SHP77 treated with DMSO at 0.1 percent for 48 hours (cell line): ENCODE data around the gene TM4SF5.

Experiments
- DNase-seq: peaks from one replicate; lab custom pipeline; 2025; lab: John Stamatoyannopoulos, UW

TM4SF5 gene

GRCh38 chr17:4771519-4772234 lies at the start of gene TM4SF5:
TSS of gene TM4SF5 (plus strand) at chr17:4771886. CDS start at chr17:4771923, 37 bp downstream.
- peak; percentile 18 for DNase-seq

- no peak for DNase-seq
Observed at GRCh38 chr17:4722678-4723240, 48.9 kb upstream of the TM4SF5 start.

- DNase-seq, result no peak
Observed at GRCh38 chr17:4724650-4725049, 47.0 kb upstream of the TM4SF5 start.

- DNase-seq, result no peak
Observed at GRCh38 chr17:4725646-4726310, 45.9 kb upstream of the TM4SF5 start.

- no peak for DNase-seq
Observed at GRCh38 chr17:4728124-4728523, 43.6 kb upstream of the TM4SF5 start.

- DNase-seq, result no peak
Observed at GRCh38 chr17:4733073-4733531, 38.6 kb upstream of the TM4SF5 start.

GRCh38 chr17:4734857-4735475 lies 36.7 kb upstream of the TM4SF5 start:
- DNase-seq, result no peak

- no peak for DNase-seq
Observed at GRCh38 chr17:4735876-4736651, 35.6 kb upstream of the TM4SF5 start.

- no peak for DNase-seq
Observed at GRCh38 chr17:4738136-4739121, 33.3 kb upstream of the TM4SF5 start.

GRCh38 chr17:4739122-4740024 lies 32.3 kb upstream of the TM4SF5 start, which contains the start of the genes CXCL16 and ZMYND15:
TSS of gene CXCL16 (minus strand) at chr17:4739928. CDS start at chr17:4739339, 589 bp downstream.
TSS of gene ZMYND15 (plus strand) at chr17:4739833. CDS start at chr17:4740549, 716 bp downstream.
- DNase-seq, result no peak

- DNase-seq, result no peak
Observed at GRCh38 chr17:4740025-4740351, 31.7 kb upstream of the TM4SF5 start.

- DNase-seq, result no peak
Observed at GRCh38 chr17:4740584-4740983, 31.1 kb upstream of the TM4SF5 start.

GRCh38 chr17:4741544-4741943 lies 30.1 kb upstream of the TM4SF5 start:
- no peak for DNase-seq

- no peak for DNase-seq
Observed at GRCh38 chr17:4742133-4742532, 29.6 kb upstream of the TM4SF5 start.

GRCh38 chr17:4742629-4743028 lies 29.1 kb upstream of the TM4SF5 start:
- DNase-seq, result no peak

- no peak for DNase-seq
Observed at GRCh38 chr17:4743216-4743615, 28.5 kb upstream of the TM4SF5 start.

- no peak for DNase-seq
Observed at GRCh38 chr17:4743898-4744297, 27.8 kb upstream of the TM4SF5 start.

GRCh38 chr17:4744999-4745969 lies 26.4 kb upstream of the TM4SF5 start:
- DNase-seq, result no peak
